GM12865 (cell line): ENCODE results near the gene LNX2.

Source experiments
- DNase-seq: peaks from one replicate; pipeline ENCODE4 v3.0.0; 2010; ENCODE audit warnings: low read depth
- H3K4me3 ChIP-seq: 2 replicates; pipeline ENCODE4 v1.5.1; 2011; ENCODE audit warnings: mild to moderate bottlenecking, low read depth, low read length, control low read depth
- CTCF ChIP-seq: IDR thresholded peaks from 2 replicates; pipeline ENCODE4 v1.5.1; 2011; ENCODE audit warnings: low read length, control low read depth, low read depth, inconsistent platforms; ENCODE audit not compliant: insufficient read depth; ENCODE audit errors: missing control alignments

LNX2 gene

DNA sequence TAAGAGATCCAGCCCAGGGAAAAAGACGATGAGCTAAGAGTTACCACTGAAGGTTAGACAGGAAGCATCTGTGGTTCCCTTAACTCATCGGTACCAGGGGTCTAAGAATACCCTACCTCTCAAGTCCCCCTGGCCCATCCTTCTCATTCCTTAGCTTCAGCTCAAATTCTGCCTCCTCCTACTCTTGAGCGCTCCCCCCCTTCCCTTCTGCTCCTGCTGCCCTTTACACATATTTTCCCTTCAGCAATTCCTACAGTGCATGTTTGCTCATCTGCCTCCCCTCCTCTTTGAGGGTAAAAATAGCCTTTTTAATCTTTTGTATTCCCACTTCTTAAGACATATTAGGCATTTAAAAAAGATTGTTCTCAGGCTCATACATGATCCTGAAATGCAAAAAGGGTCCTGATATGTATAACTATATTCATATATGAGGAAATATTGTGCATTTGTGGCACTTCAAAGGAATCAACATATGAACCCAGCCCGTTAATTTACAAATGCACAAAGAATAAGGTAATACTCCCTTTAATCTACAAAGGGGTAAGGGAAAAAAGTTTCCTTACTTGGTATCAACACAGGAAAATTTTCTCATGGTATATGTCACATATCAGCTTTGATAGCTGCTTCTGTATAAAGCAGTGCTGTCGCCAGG lies 33.1 kb downstream of the LNX2 start:
- no peak overlapping the region for H3K4me3 ChIP-seq
- DNase-seq, result no peak
- no peak for TF ChIP-seq CTCF

DNA sequence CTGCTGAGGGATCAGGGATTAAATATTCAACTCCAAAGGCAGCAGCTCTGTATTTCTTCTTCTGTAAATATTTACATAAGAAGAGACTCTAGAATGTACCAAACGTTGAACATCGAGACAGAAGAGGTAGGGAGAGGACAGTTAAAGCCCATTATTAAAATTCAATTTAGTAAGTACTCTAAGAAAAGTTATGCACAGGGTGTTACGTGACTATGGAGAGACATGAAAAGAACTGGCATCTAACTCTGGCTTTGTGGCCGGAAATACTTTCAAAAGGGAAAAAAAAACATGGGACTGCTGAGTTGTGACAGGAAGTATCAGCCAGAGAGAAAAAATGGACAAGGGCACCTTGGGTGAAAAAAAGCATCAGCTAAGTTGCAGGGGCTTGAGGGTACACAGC lies 36.7 kb downstream of the LNX2 start:
- TF ChIP-seq CTCF, result no peak
- no peak for DNase-seq
- no peak overlapping the region for H3K4me3 ChIP-seq

- TF ChIP-seq CTCF, result no peak
- H3K4me3 ChIP-seq, result no peak overlapping the region
- DNase-seq, result no peak
These were observed 42.0 kb downstream of the LNX2 start for GRCh38 chr13:27578121-27579030.

DNA sequence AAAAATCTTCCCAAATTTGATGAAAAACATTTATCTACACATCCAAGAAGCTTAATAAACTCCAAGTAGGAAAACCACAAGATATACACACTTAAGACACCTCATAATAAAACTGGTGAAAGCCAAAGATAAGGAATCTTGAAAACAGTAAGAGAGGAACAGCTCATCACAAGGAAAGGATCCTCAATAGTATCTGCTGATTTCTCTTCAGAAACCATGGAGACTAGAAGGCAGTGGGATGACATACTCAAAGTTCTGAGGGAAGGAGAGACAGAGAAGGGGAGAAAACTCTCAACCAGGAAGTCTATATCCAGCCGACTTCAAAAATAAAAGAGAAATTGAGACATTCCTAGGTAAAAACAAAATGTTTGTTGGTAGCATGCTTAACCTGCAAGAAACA lies 45.7 kb downstream of the LNX2 start:
- no peak for DNase-seq
- TF ChIP-seq CTCF, result no peak
- no peak overlapping the region for H3K4me3 ChIP-seq

- no peak for TF ChIP-seq CTCF
- no peak for DNase-seq
- no peak overlapping the region for H3K4me3 ChIP-seq
These were observed 47.1 kb downstream of the LNX2 start for GRCh38 chr13:27573265-27573664.

- no peak for DNase-seq
These were observed 48.0 kb downstream of the LNX2 start for GRCh38 chr13:27572234-27572901.

More at GRCh38 chr13:27572234-27572901, 48.0 kb downstream of the LNX2 start:
- no peak overlapping the region for H3K4me3 ChIP-seq
- TF ChIP-seq CTCF, result no peak
